SK-N-SH treated with all-trans-retinoic acid at 6 μM for 48 hours (cell line): ENCODE measurements around the gene DUOX2.
"Not testable (repeated sequence)": the region's sequence is repeated elsewhere in the genome, so short reads cannot be mapped to it uniquely, and the experiment has no call there.

Source experiments
- ATAC-seq: fragments of 200-7000 bp; cut with Tn5 transposase; 3 replicates; pipeline ENCODE4 v1.9.1; 2020; ENCODE audit warnings: mild to moderate bottlenecking, moderate library complexity
- CREB5 ChIP-seq: fragments of 250-450 bp; sonication (Bioruptor Pico); IDR thresholded peaks from 2 replicates; pipeline ENCODE4 v1.5.1; 2020; ENCODE audit warnings: low read depth, mild to moderate bottlenecking, moderate library complexity
- CSRNP3 ChIP-seq: fragments of 250-450 bp; sonication (Bioruptor Pico); IDR thresholded peaks from 2 replicates; pipeline ENCODE4 v1.5.1; 2021; ENCODE audit warnings: mild to moderate bottlenecking, moderate library complexity
- GLIS3 ChIP-seq: fragments of 250-450 bp; sonication (Bioruptor Pico); IDR thresholded peaks from 2 replicates; pipeline ENCODE4 v1.5.0; 2020; ENCODE audit warnings: mild to moderate bottlenecking, moderate library complexity
- ISL1 ChIP-seq: fragments of 250-450 bp; sonication (Bioruptor Pico); IDR thresholded peaks from 2 replicates; pipeline ENCODE4 v2.1.2; 2022; ENCODE audit warnings: mild to moderate bottlenecking, moderate library complexity
- OSR1 ChIP-seq: fragments of 250-450 bp; sonication (Bioruptor Pico); IDR thresholded peaks from 2 replicates; pipeline ENCODE4 v1.8.0; 2022; ENCODE audit warnings: moderate library complexity, mild to moderate bottlenecking, inconsistent platforms
- PATZ1 ChIP-seq: fragments of 250-450 bp; sonication (Bioruptor Pico); IDR thresholded peaks from 2 replicates; pipeline ENCODE4 v1.8.0; 2020; ENCODE audit warnings: mild to moderate bottlenecking, moderate library complexity, borderline replicate concordance
- PPARA ChIP-seq: fragments of 250-450 bp; sonication (Bioruptor Pico); IDR thresholded peaks from 2 replicates; pipeline ENCODE4 v1.5.0; 2020; ENCODE audit warnings: mild to moderate bottlenecking, borderline replicate concordance
- SNAI2 ChIP-seq: fragments of 250-450 bp; sonication (Bioruptor Pico); IDR thresholded peaks from 2 replicates; pipeline ENCODE4 v1.5.0; 2020; ENCODE audit warnings: mild to moderate bottlenecking, moderate library complexity
- TCF4 ChIP-seq: fragments of 250-450 bp; sonication (Bioruptor Pico); IDR thresholded peaks from 2 replicates; pipeline ENCODE4 v1.8.0; 2021; ENCODE audit warnings: mild to moderate bottlenecking, moderate library complexity, borderline replicate concordance
- ZC3H10 ChIP-seq: fragments of 250-450 bp; sonication (Bioruptor Pico); IDR thresholded peaks from 2 replicates; pipeline ENCODE4 v1.5.1; 2021; ENCODE audit warnings: mild to moderate bottlenecking, moderate library complexity
- ZFP3 ChIP-seq: fragments of 250-450 bp; sonication (Bioruptor Pico); IDR thresholded peaks from 2 replicates; pipeline ENCODE4 v1.5.0; 2020; ENCODE audit warnings: mild to moderate bottlenecking, moderate library complexity
- ZNF565 ChIP-seq: fragments of 450-650 bp; formaldehyde crosslinking; conservative IDR thresholded peaks from 2 replicates; pipeline ENCODE4 v1.5.0; 2020; ENCODE audit warnings: low read depth, mild to moderate bottlenecking, moderate library complexity
- ZNF70 ChIP-seq: fragments of 450-650 bp; formaldehyde crosslinking; IDR thresholded peaks from 2 replicates; pipeline ENCODE4 v1.5.0; 2020; ENCODE audit warnings: mild to moderate bottlenecking, moderate library complexity

DUOX2 gene

GRCh38 chr15:45084163-45084562, 29.8 kb downstream of the DUOX2 start:
- no peak for ATAC-seq
- TF ChIP-seq ZNF70 (CRISPR knock-in tag): no peak
- no peak for TF ChIP-seq ZC3H10
- no peak for TF ChIP-seq SNAI2 (CRISPR knock-in tag)
- TF ChIP-seq ZFP3 (CRISPR knock-in tag): no peak
- no peak for TF ChIP-seq OSR1
- TF ChIP-seq PPARA: no peak
- no peak for TF ChIP-seq ISL1
- TF ChIP-seq PATZ1: no peak
- no peak for TF ChIP-seq CREB5 (CRISPR knock-in tag)
- no peak for TF ChIP-seq ZNF565
- no peak for TF ChIP-seq CSRNP3 (CRISPR knock-in tag)
- TF ChIP-seq, all 23 proteins: peak for 0

- no peak for TF ChIP-seq ZNF70 (CRISPR knock-in tag)
- no peak for TF ChIP-seq GLIS3 (CRISPR knock-in tag)
- TF ChIP-seq ZC3H10: no peak
- TF ChIP-seq TCF4 (CRISPR knock-in tag): no peak
- no peak for ATAC-seq
Observed at GRCh38 chr15:45083223-45083622, 30.7 kb downstream of the DUOX2 start.

- ATAC-seq: not testable (repeated sequence)
Observed at GRCh38 chr15:45082412-45082811, 31.6 kb downstream of the DUOX2 start.

GRCh38 chr15:45080593-45080992, 33.4 kb downstream of the DUOX2 start:
- not testable (repeated sequence) for ATAC-seq

- ATAC-seq: not testable (repeated sequence)
Observed at GRCh38 chr15:45079628-45080246, 34.2 kb downstream of the DUOX2 start.

GRCh38 chr15:45079201-45079600, 34.8 kb downstream of the DUOX2 start:
- not testable (repeated sequence) for ATAC-seq

- ATAC-seq: peak; percentile 45; the same call in 2 of the 3 replicates
- TF ChIP-seq ISL1: peak; percentile 27; the same call in 1 of the 2 replicates
- peak; percentile 45; the same call in 1 of the 2 replicates for TF ChIP-seq TCF4 (CRISPR knock-in tag)
Observed at GRCh38 chr15:45077391-45077790, 36.6 kb downstream of the DUOX2 start.

- ATAC-seq: not testable (repeated sequence)
Observed at GRCh38 chr15:45075440-45076320, 38.3 kb downstream of the DUOX2 start.

GRCh38 chr15:45073602-45074001, 40.4 kb downstream of the DUOX2 start:
- ATAC-seq: not testable (repeated sequence)

GRCh38 chr15:45069942-45070360, 44.0 kb downstream of the DUOX2 start:
- not testable (repeated sequence) for ATAC-seq
